DOHH2 (cell line): ENCODE measurements around the gene DACT3.

ENCODE experiments used
- H3F3A ChIP-seq: fragments of 200-600 bp; sonication (generic), shearing (Covaris generic); 2 replicates; pipeline ENCODE4 v1.6.0; 2016; ENCODE audit warnings: antibody characterized with exemption, mild to moderate bottlenecking; ENCODE audit not compliant: control insufficient read depth, insufficient read depth
- H3K27ac ChIP-seq: fragments of 200-600 bp; sonication (generic); 2 replicates; pipeline ENCODE4 v1.5.1; 2014; ENCODE audit warnings: low read depth, mild to moderate bottlenecking, low read length, moderate library complexity
- H3K27me3 ChIP-seq: fragments of 200-600 bp; sonication (generic); 2 replicates; pipeline ENCODE4 v1.6.1; 2014; ENCODE audit warnings: mild to moderate bottlenecking, low read length, mixed read lengths; ENCODE audit not compliant: control insufficient read depth
- H3K36me3 ChIP-seq: fragments of 200-600 bp; sonication (generic); 2 replicates; pipeline ENCODE4 v1.6.1; 2014; ENCODE audit warnings: mild to moderate bottlenecking, low read length, moderate library complexity, mixed read lengths; ENCODE audit not compliant: control insufficient read depth
- H3K4me1 ChIP-seq: fragments of 200-600 bp; sonication (generic); 2 replicates; pipeline ENCODE4 v1.6.1; 2014; ENCODE audit warnings: mild to moderate bottlenecking, low read length, mixed read lengths; ENCODE audit not compliant: control insufficient read depth
- H3K4me2 ChIP-seq: fragments of 200-600 bp; sonication (generic); 2 replicates; pipeline ENCODE4 v1.6.0; 2014; ENCODE audit warnings: mild to moderate bottlenecking, low read length, moderate library complexity
- H3K4me3 ChIP-seq: fragments of 200-600 bp; sonication (generic); 2 replicates; pipeline ENCODE4 v1.5.1; 2014; ENCODE audit warnings: mild to moderate bottlenecking, low read length, mixed read lengths
- H3K79me2 ChIP-seq: fragments of 200-600 bp; sonication (generic); 2 replicates; pipeline ENCODE4 v1.6.1; 2014; ENCODE audit warnings: mild to moderate bottlenecking, low read length, mixed read lengths; ENCODE audit not compliant: control insufficient read depth
- H3K9me2 ChIP-seq: fragments of 200-600 bp; sonication (generic); replicated peaks from 2 replicates; pipeline ENCODE4 v1.6.1; 2014; ENCODE audit warnings: mild to moderate bottlenecking, low read length, mixed read lengths; ENCODE audit not compliant: control insufficient read depth
- H3K9me3 ChIP-seq: fragments of 200-600 bp; sonication (generic); 2 replicates; pipeline ENCODE4 v1.6.1; 2014; ENCODE audit warnings: antibody characterized with exemption, low read length, mixed read lengths; ENCODE audit not compliant: control insufficient read depth, insufficient read depth
- H4K20me1 ChIP-seq: fragments of 200-600 bp; sonication (generic); 2 replicates; pipeline ENCODE4 v1.6.0; 2014; ENCODE audit warnings: low read depth, mild to moderate bottlenecking, antibody characterized with exemption, low read length, moderate library complexity; ENCODE audit not compliant: control insufficient read depth, insufficient read depth
- EZH2phosphoT487 ChIP-seq: fragments of 200-600 bp; sonication (generic); IDR thresholded peaks from 2 replicates; pipeline ENCODE4 v1.6.1; 2017; ENCODE audit warnings: borderline replicate concordance, mild to moderate bottlenecking, antibody characterized with exemption, low read length, moderate library complexity, mixed read lengths
- TF ChIP-seq, protein P1 (sequence below): fragments of 200-600 bp; sonication (generic); IDR thresholded peaks from one replicate; pipeline ENCODE4 v1.5.1; 2014; ENCODE audit warnings: antibody characterized with exemption, mild to moderate bottlenecking, low read depth, low read length; ENCODE audit not compliant: poor library complexity, severe bottlenecking

Gene DACT3

DNA sequence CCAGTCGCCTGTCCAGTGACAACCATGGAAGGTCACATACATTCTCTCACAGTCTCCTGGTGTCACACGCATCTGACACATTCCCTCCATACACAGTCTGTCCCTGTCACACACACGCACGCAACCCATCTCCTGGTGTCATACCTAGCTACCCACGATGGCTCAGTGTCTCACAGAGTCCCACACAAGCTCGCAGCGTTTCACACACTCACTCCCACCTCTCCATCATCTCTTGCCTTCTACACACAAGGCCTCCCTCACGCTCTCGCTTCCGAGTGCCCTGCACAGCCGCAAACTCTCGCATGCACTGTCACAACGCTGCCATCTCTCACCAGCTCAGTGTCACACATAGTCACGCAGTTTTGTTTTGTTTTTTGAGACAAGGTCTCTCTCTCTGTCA, 23.8 kb downstream of the DACT3 start:
- Histone ChIP-seq H3K4me3 (no peak overlapping the region), H3K4me1 (peaks cover 48% of the 10 kb centered on the region), H3K9me2 (no peaks in the 10 kb centered on the region), H3F3A (no peaks in the 10 kb centered on the region; the same call in 1 of the 2 replicates), H3K27ac (no peak overlapping the region), H3K36me3 (no peaks in the 10 kb centered on the region), H4K20me1 (peaks cover 8% of the 10 kb centered on the region), H3K4me2 (no peak overlapping the region), H3K27me3 (peaks cover 76% of the 10 kb centered on the region), H3K79me2 (no peaks in the 10 kb centered on the region), H3K9me3 (no peaks in the 10 kb centered on the region)
- TF ChIP-seq EZH2phosphoT487 = no peak
- TF ChIP-seq, protein P1, sequence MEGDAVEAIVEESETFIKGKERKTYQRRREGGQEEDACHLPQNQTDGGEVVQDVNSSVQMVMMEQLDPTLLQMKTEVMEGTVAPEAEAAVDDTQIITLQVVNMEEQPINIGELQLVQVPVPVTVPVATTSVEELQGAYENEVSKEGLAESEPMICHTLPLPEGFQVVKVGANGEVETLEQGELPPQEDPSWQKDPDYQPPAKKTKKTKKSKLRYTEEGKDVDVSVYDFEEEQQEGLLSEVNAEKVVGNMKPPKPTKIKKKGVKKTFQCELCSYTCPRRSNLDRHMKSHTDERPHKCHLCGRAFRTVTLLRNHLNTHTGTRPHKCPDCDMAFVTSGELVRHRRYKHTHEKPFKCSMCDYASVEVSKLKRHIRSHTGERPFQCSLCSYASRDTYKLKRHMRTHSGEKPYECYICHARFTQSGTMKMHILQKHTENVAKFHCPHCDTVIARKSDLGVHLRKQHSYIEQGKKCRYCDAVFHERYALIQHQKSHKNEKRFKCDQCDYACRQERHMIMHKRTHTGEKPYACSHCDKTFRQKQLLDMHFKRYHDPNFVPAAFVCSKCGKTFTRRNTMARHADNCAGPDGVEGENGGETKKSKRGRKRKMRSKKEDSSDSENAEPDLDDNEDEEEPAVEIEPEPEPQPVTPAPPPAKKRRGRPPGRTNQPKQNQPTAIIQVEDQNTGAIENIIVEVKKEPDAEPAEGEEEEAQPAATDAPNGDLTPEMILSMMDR = no peak

DNA sequence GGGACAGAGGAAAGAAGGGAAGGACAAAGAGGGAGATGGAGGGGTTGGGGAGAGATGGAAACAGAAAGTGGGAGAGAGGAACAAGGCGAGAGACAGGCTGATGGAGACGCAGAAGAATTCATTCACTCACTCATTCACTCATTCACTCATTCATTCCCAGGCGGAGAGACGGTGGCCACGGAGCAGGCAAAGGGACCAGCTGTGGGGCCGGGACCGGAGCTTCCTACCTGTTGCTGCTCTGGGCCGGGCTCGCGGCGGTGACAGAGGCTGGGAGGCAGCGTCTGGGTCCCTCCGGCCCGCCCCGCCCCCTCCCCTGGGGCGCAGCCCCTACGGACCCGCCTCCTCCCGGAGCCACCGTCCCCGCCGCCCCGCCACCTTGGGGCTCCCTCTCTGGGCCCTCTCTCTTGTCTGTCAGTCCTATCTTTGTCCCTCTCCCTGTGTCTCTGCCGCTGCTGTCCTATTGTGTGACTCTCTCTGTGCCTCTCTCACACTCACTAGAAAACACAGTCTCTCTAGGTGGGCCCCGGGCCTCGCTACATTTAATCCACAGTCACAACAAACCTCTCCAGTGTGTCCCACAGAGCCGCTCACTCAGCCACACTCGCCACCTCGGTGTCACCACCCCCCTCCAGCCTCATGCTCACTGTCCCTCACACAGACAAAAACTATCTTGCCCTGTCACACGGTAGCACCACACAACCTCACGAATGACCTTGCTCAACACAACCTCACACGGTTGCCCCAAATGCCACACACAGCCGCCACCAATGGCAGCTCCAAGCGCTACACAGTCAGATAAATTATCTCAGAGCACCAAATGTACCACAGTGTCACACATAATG, 24.8 kb downstream of the DACT3 start, which contains the start of gene GNG8:
GNG8 (minus strand) TSS at position 283 of the 842 bp plus-strand sequence. CDS start 1,520 bp downstream, outside the sequence.
- TF ChIP-seq, protein P1 = no peak
- no peak for TF ChIP-seq EZH2phosphoT487
- Histone ChIP-seq H3K79me2 (no peaks in the 10 kb centered on the region), H3K4me1 (peaks cover 48% of the 10 kb centered on the region), H3K4me3 (no peak within 1 kb of the TSS), H3K9me3 (no peaks in the 10 kb centered on the region), H3F3A (no peaks in the 10 kb centered on the region; the same call in 1 of the 2 replicates), H3K27me3 (peaks cover 79% of the 10 kb centered on the region), H3K4me2 (0 out of 2 replicates have a peak within 1 kb of the TSS, but pooled peaks have one; percentile 26), H3K36me3 (no peaks in the 10 kb centered on the region), H3K9me2 (no peaks in the 10 kb centered on the region), H3K27ac (no peak within 1 kb of the TSS), H4K20me1 (peaks cover 8% of the 10 kb centered on the region)

DNA sequence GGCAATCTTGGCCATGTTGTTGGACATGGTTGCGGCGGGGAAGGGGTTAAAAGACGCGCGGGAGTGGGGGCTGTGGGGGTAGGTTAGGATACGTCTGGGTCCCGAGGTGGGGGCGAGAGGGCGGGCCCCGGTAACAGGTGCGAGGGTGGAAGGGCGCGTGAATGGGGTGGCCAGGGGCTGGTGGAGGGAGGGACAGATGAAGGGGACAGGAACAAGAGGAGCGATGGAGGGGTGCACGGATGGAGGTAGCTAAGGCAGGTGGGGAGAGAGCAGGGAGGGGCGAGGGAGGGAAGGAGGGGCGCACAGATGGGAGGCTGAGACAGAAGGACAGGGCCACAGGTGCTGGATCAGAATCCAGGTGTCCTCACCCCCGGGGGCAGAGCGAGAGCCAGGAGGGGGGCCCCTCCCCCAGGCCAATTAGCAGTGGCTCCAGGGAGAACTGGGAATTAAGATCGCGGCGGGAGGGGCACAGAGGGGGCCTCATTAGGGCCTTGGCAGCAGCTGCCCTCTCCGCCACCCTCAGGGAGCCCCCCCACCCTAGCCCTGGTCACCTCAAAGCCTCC, 26.2 kb downstream of the DACT3 start:
- Histone ChIP-seq H3K27me3 (peaks cover 69% of the 10 kb centered on the region), H3K4me3 (peak overlapping the region; percentile 60), H3F3A (no peaks in the 10 kb centered on the region; the same call in 1 of the 2 replicates), H3K9me2 (no peaks in the 10 kb centered on the region), H3K36me3 (no peaks in the 10 kb centered on the region), H4K20me1 (peaks cover 8% of the 10 kb centered on the region), H3K4me2 (peak overlapping the region; percentile 66), H3K9me3 (no peaks in the 10 kb centered on the region), H3K79me2 (no peaks in the 10 kb centered on the region), H3K27ac (no peak overlapping the region), H3K4me1 (peaks cover 45% of the 10 kb centered on the region)
- no peak for TF ChIP-seq EZH2phosphoT487
- TF ChIP-seq, protein P1 = no peak
